Esophagus squamous epithelium (tissue), 4 donors: ENCODE measurements around the gene CDYL.

Experiments used
- CTCF ChIP-seq, 6 experiments: fragments of 450-650 bp in 4 of 6; fragments of 200-600 bp in 2 of 6; sonication (generic) in 2 of 6; IDR thresholded peaks; one replicate each; pipeline ENCODE4 v1.5.1; 2016 to 2019; ENCODE audit warnings: antibody characterized with exemption in 6 of 6, mild to moderate bottlenecking in 4 of 6, moderate library complexity in 4 of 6
- POLR2A ChIP-seq, 4 donors: fragments of 450-650 bp; IDR thresholded peaks; one replicate each; pipeline ENCODE4 v1.6.1; 2017; ENCODE audit warnings: antibody characterized with exemption in 4 of 4, mild to moderate bottlenecking in 4 of 4, moderate library complexity in 3 of 4

GRCh38 chr6:4970739-4971395, 194.7 kb downstream of the CDYL start:
- TF ChIP-seq CTCF (IDR thresholded peaks at IDR 0.05) (no peak), POLR2A (IDR thresholded peaks at IDR 0.05) (no peak)
